Fibroblast of lung (primary cell): ENCODE results near the gene SRP14.

Experiments used
- EZH2 ChIP-seq: IDR thresholded peaks from 2 replicates; pipeline ENCODE4 v1.5.1; 2012; ENCODE audit warnings: low read length, control low read depth, mild to moderate bottlenecking; ENCODE audit errors: missing control alignments
- TF ChIP-seq, protein P1 (sequence below), 2 donors: IDR thresholded peaks in 1 of 2; conservative IDR thresholded peaks in 1 of 2; 1 replicate in 1 of 2; 2 replicates in 1 of 2; pipeline ENCODE4 v1.5.1; 2011 to 2012; ENCODE audit warnings: low read length in 2 of 2, control low read depth in 1 of 2, inconsistent platforms in 1 of 2, low read depth in 1 of 2, mild to moderate bottlenecking in 1 of 2

DNA sequence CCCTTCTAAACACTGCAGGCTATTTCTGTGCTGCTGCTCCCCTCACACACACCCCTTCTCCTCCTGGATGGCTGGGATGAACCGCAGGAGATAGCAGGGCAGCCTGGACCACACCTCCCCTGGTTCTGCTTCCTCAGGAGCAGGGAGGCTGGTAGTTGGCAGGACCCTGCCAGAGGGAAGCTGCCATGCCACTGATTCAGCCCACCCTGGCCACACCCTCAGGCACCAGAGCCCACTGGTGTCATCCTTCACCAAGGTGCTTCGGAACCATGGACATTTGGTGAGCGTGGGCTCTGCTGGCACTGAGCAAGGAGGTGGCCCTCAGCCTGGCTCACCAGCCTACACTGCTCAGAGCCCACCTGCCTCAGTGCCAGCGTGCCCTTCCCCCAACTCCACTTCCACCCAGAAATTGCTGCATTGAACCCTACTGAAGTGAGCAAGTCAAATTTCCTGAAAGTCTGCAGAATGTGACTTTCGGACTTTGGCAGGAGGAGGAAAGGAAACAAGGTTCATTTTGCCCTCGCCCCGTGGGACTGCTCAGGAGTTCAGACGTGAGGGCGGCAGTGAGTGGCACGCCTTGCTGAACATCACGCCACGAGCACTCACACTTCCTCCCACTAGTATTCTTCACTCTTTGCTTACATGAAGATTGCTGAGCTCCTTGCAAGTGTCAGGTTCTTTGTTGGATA is 43.4 kb upstream of the SRP14 start:
- TF ChIP-seq, protein P1, sequence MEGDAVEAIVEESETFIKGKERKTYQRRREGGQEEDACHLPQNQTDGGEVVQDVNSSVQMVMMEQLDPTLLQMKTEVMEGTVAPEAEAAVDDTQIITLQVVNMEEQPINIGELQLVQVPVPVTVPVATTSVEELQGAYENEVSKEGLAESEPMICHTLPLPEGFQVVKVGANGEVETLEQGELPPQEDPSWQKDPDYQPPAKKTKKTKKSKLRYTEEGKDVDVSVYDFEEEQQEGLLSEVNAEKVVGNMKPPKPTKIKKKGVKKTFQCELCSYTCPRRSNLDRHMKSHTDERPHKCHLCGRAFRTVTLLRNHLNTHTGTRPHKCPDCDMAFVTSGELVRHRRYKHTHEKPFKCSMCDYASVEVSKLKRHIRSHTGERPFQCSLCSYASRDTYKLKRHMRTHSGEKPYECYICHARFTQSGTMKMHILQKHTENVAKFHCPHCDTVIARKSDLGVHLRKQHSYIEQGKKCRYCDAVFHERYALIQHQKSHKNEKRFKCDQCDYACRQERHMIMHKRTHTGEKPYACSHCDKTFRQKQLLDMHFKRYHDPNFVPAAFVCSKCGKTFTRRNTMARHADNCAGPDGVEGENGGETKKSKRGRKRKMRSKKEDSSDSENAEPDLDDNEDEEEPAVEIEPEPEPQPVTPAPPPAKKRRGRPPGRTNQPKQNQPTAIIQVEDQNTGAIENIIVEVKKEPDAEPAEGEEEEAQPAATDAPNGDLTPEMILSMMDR (conservative IDR thresholded peaks at IDR 0.05 in 1 of 2, IDR thresholded peaks at IDR 0.05 in 1 of 2; ENCODE audit: low read depth in 1 of 2, low read length in 2 of 2): no peak
- no peak for TF ChIP-seq EZH2
